Ectodermal cell (in vitro differentiated cells): ENCODE results near the gene ELP1.

ENCODE experiments used
- H3K27ac ChIP-seq: 2 replicates; pipeline ENCODE4 v1.7.0; 2013; ENCODE audit warnings: mild to moderate bottlenecking, low read depth, low read length; ENCODE audit not compliant: insufficient read depth, poor library complexity, severe bottlenecking
- H3K27me3 ChIP-seq: 2 replicates; pipeline ENCODE4 v1.7.0; 2013; ENCODE audit warnings: mild to moderate bottlenecking, low read length; ENCODE audit not compliant: insufficient read depth, control insufficient read depth, poor library complexity, severe bottlenecking
- H3K36me3 ChIP-seq: one replicate; pipeline ENCODE4 v1.7.0; 2013; ENCODE audit warnings: low read length; ENCODE audit not compliant: control insufficient read depth, insufficient read depth
- H3K4me1 ChIP-seq: one replicate; pipeline ENCODE4 v1.7.0; 2013; ENCODE audit warnings: low read length; ENCODE audit not compliant: control insufficient read depth, insufficient read depth
- H3K4me3 ChIP-seq: 2 replicates; pipeline ENCODE4 v1.7.0; 2013; ENCODE audit warnings: low read depth, low read length, control low read depth; ENCODE audit not compliant: insufficient read depth
- H3K9me3 ChIP-seq: 2 replicates; pipeline ENCODE4 v1.7.0; 2013; ENCODE audit warnings: mild to moderate bottlenecking, low read length, moderate library complexity; ENCODE audit not compliant: control insufficient read depth
- WGBS, 2 experiments: methylation state at CpG; one replicate each; pipeline ENCODE4 v1.1.7; 2013; ENCODE audit warnings: missing lambda C conversion rate in 2 of 2; 5-methylcytosine and 5-hydroxymethylcytosine counted together

Gene ELP1

DNA sequence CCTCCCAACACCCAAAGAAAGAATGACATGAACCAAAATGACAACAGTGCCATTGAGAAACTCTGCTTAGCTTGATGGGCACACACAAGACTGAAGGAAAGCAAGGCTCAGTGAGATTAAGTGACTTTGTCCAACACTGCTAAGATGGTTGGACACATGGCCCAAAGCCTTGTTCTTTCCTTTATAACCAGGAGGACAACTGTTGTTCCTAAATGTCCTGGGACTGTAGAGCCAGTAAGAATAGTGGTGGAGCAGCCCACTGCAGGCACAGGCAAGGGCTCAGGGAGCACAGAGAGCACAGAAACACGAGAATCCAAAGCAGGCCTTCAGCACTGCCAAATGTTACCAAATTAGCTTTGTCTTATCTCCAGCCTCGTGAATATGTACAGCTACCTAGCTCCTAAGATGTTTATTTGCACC, 67.9 kb downstream of the ELP1 start:
- Histone ChIP-seq H3K27ac (no peak overlapping the region), H3K4me1 (no peaks in the 10 kb centered on the region), H3K4me3 (no peak overlapping the region), H3K27me3 (no peaks in the 10 kb centered on the region), H3K9me3 (no peaks in the 10 kb centered on the region), H3K36me3 (peaks cover under 1% of the 10 kb centered on the region)
- 92 to 97% methylated on average over 2 of the region's 2 CpGs for WGBS, 2 experiments

DNA sequence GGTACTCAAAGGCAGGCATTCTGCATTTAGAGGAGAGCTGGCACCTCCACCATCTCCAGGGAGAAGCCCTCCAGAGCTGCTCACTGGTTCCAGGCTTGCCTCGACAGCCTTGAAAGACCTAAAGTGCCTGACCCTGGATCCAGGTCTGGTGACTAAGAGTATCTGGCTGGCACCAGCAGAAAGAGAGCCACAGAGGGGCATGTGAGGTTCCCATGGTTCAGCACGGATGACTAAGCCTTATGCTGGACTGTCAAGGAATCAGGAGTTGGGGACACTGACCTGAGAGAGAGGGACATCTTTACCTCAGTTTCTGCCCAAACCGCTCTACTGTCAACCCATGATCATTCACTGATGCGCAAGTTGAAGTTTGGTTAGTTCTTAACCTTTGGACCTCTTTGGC, 68.9 kb downstream of the ELP1 start:
- Histone ChIP-seq H3K4me1 (no peaks in the 10 kb centered on the region), H3K27ac (no peak overlapping the region), H3K27me3 (no peaks in the 10 kb centered on the region), H3K9me3 (no peaks in the 10 kb centered on the region), H3K4me3 (no peak overlapping the region), H3K36me3 (no peaks in the 10 kb centered on the region)
- 91 to 93% methylated on average over 4 of the region's 4 CpGs for WGBS, 2 experiments

DNA sequence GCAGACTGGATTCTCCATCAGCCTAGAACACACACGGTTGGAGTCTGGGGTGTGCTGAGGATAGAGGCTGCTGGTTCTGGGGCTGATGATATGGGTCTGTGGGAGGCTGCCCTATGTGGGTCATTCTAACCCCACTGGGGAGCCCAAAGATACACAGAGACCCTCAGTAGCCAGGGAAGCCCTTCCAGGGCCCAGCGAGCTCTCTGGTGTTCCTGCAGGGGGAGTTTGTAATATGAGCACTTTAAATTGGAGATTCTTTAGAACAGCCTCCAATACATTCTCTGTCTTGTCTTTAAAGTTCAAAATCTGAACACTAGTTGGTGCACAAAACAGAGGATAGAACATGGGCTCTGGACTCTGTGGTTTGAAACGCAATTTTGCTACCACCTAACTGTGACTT, 69.5 kb downstream of the ELP1 start:
- H3K4me3 ChIP-seq: no peak overlapping the region
- no peak overlapping the region for H3K27ac ChIP-seq
- H3K4me1 ChIP-seq: no peaks in the 10 kb centered on the region
- H3K9me3 ChIP-seq: no peaks in the 10 kb centered on the region
- H3K36me3 ChIP-seq: no peaks in the 10 kb centered on the region
- H3K27me3 ChIP-seq: no peaks in the 10 kb centered on the region
- 82 to 92% methylated on average over 3 of the region's 3 CpGs for WGBS, 2 experiments

DNA sequence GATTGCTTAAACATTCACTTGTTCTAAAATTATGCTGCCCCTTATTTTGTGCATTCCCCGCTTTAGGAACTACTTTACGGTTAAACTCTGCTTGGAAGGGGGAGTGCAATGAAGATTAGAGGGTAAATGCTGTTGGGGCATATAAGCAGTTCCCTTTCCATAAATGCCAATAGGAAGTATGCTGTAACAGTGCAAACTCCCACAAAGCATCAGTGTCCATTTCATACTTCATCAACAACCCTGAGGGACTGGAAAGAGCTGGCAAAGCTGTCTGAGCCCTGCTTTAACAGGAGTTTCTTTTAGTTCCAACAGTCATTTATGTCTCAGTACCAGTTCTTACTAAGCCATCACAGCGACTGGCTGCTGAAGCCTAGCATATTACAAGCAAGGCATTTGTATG, 70.0 kb downstream of the ELP1 start:
- Histone ChIP-seq H3K27ac (no peak overlapping the region), H3K9me3 (no peaks in the 10 kb centered on the region), H3K4me1 (no peaks in the 10 kb centered on the region), H3K4me3 (no peak overlapping the region), H3K27me3 (no peaks in the 10 kb centered on the region), H3K36me3 (no peaks in the 10 kb centered on the region)
- 96 to 100% methylated on average over 3 of the region's 3 CpGs for WGBS, 2 experiments

DNA sequence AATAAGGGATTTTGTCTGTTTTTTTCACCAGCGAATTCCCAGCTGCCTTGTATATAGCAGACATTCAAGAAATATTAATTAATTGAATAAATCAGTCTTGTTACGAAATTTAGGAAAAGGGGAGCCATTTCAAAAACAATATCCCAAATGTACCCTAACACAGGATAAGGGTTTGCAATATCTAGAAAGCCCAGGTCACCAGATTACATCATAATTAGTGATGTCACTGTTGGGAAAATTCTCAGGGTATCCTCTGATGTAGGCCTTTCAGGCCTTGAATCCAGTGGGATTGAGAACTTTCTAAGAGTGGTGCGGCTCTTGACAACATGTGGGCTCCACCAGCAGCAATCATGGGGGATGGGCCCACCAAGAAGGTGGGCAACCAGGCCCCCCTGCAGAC, 71.9 kb downstream of the ELP1 start, which contains the start of gene ACTL7A:
Gene ACTL7A, plus strand, starts transcription at position 270 of the 400 bp plus-strand sequence. Its CDS starts 57 bp downstream, at position 327.
- no peaks in the 10 kb centered on the region for H3K27me3 ChIP-seq
- H3K27ac ChIP-seq: no peak within 1 kb of the TSS
- no peaks in the 10 kb centered on the region for H3K9me3 ChIP-seq
- H3K4me3 ChIP-seq: no peak within 1 kb of the TSS
- H3K36me3 ChIP-seq: no peaks in the 10 kb centered on the region
- 85 to 100% methylated on average over 1 to 3 of the region's 3 CpGs for WGBS, 2 experiments
- H3K4me1 ChIP-seq: no peaks in the 10 kb centered on the region

DNA sequence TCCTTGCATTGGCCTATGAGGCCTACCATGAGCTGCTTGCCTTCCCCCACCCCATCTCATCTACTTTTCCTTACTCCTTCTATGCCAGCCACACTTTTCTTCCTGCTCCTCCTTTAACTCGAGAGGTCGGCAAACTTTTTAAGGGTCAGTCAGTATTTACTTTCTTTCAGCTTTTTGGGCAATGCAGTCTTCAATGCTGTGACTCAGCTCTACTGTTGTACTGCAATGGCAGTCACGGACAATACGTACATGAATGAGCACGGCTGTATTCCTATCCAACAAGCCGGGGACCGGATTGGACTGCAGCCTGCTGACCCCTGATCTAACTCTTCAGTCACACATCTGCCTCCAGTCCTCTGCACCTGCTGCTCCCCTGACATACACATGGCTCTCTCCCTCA, 72.5 kb downstream of the ELP1 start:
- no peak overlapping the region for H3K27ac ChIP-seq
- WGBS, 2 experiments: 92 to 94% methylated on average over 7 of the region's 7 CpGs
- H3K9me3 ChIP-seq: no peaks in the 10 kb centered on the region
- H3K36me3 ChIP-seq: no peaks in the 10 kb centered on the region
- H3K4me3 ChIP-seq: no peak overlapping the region
- H3K4me1 ChIP-seq: no peaks in the 10 kb centered on the region
- no peaks in the 10 kb centered on the region for H3K27me3 ChIP-seq

DNA sequence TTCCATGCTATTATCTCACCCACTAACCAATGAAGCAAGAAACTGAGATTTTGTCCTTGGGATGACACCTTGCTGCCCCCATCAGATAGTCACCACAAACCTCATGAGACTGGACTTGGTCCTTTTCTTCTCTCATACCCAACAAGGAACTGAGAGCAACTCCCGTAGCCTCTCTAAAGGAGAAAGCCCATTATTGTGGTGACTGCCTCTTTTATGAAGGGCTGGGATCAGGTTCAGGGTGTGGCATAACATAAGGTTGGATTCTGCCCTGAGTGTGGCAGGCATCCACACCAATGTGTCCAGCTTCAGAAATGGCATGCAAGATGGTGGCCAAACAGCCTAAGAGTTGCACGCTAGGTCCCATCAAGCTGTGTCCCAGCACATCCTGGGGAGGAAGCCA, 73.2 kb downstream of the ELP1 start:
- no peak overlapping the region for H3K4me3 ChIP-seq
- no peaks in the 10 kb centered on the region for H3K4me1 ChIP-seq
- H3K27me3 ChIP-seq: no peaks in the 10 kb centered on the region
- no peaks in the 10 kb centered on the region for H3K36me3 ChIP-seq
- no peak overlapping the region for H3K27ac ChIP-seq
- H3K9me3 ChIP-seq: no peaks in the 10 kb centered on the region
- 95 to 96% methylated on average over 2 of the region's 2 CpGs for WGBS, 2 experiments

DNA sequence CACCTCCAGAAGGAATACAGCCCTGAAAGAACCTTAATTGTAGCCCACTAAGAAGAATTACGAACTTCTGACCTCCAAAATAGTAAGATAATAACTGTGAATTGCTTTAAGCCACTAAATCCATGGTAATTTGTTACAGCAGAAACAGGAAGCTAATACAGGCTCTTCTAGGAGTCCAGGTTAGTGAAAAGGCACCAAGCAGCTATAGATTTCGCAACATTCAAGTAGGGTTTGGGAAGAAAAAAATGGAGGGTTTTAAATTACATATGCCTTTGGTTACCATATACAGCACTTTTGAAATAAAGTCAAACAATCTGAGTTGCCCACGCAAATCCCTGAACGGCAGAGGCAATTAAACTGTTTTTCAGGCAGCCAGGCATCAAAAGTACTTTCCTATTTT, 73.6 kb downstream of the ELP1 start:
- H3K9me3 ChIP-seq: no peaks in the 10 kb centered on the region
- WGBS, 2 experiments: 94 to 96% methylated on average over 4 of the region's 4 CpGs
- no peaks in the 10 kb centered on the region for H3K36me3 ChIP-seq
- no peaks in the 10 kb centered on the region for H3K27me3 ChIP-seq
- H3K27ac ChIP-seq: no peak overlapping the region
- H3K4me3 ChIP-seq: no peak overlapping the region
- H3K4me1 ChIP-seq: no peaks in the 10 kb centered on the region

DNA sequence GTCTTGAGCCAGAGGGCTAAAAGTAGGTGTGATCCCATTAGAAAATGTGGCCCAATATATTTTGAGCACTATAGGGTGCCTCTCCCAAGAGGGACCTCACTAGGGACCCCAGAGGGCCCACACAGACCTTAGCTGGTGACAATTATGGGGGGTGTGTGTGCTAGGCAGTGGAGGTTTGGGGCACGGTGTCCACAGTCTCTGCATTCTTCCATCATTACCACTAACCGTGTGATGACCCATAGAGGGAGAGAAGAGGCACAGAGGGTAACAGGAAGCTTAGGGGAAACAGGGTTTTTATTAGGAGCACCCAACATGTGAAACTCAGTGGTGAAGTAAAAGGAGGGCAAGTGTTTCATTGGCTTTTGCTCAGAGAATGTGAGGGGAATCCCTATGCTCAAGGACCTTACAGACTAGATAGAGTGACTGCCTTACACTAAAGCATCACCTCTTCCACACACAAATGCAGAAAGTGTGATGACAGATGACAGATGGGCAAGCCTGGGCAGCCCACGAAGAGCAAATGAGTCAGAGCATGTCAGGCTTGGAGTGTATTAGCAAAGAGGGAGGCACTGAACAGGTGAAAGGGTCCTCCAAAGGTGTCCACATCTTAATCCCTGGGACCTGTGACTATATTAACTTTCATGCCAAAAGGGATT, 74.3 kb downstream of the ELP1 start:
- H3K27ac ChIP-seq: no peak overlapping the region
- H3K27me3 ChIP-seq: no peaks in the 10 kb centered on the region
- no peaks in the 10 kb centered on the region for H3K9me3 ChIP-seq
- H3K4me3 ChIP-seq: no peak overlapping the region
- H3K4me1 ChIP-seq: no peaks in the 10 kb centered on the region
- H3K36me3 ChIP-seq: no peaks in the 10 kb centered on the region
- 78 to 91% methylated on average over 1 to 3 of the region's 3 CpGs for WGBS, 2 experiments

DNA sequence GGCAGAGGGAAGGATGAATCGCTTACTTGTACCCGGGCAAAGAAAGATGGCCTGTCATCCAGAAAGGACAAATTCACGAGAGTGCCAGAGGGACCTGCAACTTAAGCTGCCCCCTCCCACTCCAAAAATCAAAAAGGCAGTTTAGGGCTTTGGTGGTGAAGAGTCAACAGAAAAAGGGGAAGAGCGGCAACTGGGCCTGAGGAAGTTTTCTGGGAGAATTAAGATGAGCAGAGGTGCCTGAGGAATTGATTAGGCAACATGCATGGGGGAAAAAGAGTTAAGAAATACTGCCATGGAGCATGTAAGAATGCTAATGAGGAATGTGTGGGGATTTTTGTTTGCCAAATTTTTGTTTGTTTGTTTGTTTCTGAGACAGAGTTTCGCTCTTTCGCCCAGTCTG, 76.4 kb downstream of the ELP1 start:
- Histone ChIP-seq H3K36me3 (no peaks in the 10 kb centered on the region), H3K4me1 (no peaks in the 10 kb centered on the region), H3K27ac (no peak overlapping the region), H3K9me3 (no peaks in the 10 kb centered on the region), H3K4me3 (no peak overlapping the region), H3K27me3 (no peaks in the 10 kb centered on the region)
- 94 to 96% methylated on average over 6 of the region's 6 CpGs for WGBS, 2 experiments

DNA sequence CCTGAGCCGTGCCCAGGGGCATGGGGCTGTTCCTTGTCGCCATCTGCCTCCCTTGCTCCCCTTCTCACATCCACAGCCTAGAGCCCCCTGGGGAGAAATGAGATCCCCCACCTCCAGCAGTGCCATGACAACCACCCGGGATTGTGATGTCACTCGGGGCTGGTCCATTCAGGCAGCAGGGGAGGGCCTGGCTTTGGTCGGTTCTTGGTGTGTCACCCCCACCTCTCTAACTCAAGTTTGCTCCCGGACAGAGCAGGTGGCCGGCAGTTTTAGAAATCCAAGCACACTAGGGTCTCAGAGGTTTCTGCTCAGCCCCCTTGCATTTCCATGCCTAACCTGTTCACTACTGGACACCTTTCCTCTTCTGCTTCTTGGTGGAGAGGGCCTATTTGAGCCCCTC, 78.0 kb downstream of the ELP1 start, which contains the start of gene ACTL7B:
Gene ACTL7B, minus strand, starts transcription at position 99 of the 400 bp plus-strand sequence. Its CDS starts 56 bp downstream, at position 43.
- Histone ChIP-seq H3K4me3 (no peak within 1 kb of the TSS), H3K27me3 (no peaks in the 10 kb centered on the region), H3K27ac (no peak within 1 kb of the TSS), H3K36me3 (no peaks in the 10 kb centered on the region), H3K9me3 (no peaks in the 10 kb centered on the region), H3K4me1 (peaks cover 3% of the 10 kb centered on the region)
- 86 to 92% methylated on average over 7 of the region's 7 CpGs for WGBS, 2 experiments
